ENCODE data around the gene FAM227A.

The FAM227A gene

DNA sequence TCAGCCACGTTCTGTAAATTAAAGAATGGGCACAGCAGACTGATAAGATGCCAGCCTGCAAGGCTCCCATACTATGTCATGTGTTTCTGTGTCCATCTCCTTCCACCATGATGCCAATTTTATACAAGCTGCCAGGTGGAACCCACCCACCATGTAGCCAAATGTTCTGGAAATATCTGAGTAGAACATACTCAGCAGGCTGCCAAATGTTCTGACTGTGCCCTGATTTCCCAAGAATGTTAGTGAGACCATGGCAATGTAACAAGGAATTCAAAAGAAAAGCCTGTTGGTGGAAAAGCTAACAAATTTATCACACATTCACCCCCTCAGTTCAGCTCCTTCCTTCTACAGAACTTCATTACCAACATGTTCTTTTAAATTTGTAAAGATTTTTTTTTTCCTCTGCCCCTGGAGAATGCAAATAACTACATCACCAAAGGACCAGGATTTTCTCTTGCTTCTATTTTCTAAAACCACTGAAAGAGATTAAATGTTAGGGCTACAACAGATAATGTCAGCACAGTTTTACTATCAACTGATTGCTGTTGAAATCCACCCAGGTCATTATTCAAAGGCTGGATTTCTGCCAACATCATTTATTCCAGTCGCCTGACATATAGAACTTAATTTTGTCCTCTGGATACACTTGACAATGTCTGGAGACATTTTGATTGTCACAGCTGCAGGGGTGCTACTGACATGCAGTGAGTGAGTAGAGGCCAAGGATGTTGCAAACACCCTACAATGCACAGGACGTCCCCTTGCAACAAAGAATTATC, 89.3 kb downstream of the FAM227A start:
- ChIA-PET POLR2A (no interaction called here), CTCF (interaction anchor here (0.6 kb wide), 1 partner anchor 1533 kb away, joined by 3 read pairs; no protein-coding TSS in a partner anchor)
- TF ChIP-seq ZNF169 (tag by site-specific recombination; IDR thresholded peaks at IDR 0.05) = no peak
- TF ChIP-seq ZNF214 (tag by site-specific recombination; IDR thresholded peaks at IDR 0.05; ENCODE audit: borderline replicate concordance) = no peak
- no peak for TF ChIP-seq ZNF76 (tag by site-specific recombination; IDR thresholded peaks at IDR 0.05; ENCODE audit: borderline replicate concordance, low read depth)
- no peak for TF ChIP-seq ZNF211 (tag by site-specific recombination; IDR thresholded peaks at IDR 0.05; ENCODE audit: low read depth)
- no peak for TF ChIP-seq ZNF16 (tag by site-specific recombination; IDR thresholded peaks at IDR 0.05; ENCODE audit: low read depth)
- TF ChIP-seq, protein P1, sequence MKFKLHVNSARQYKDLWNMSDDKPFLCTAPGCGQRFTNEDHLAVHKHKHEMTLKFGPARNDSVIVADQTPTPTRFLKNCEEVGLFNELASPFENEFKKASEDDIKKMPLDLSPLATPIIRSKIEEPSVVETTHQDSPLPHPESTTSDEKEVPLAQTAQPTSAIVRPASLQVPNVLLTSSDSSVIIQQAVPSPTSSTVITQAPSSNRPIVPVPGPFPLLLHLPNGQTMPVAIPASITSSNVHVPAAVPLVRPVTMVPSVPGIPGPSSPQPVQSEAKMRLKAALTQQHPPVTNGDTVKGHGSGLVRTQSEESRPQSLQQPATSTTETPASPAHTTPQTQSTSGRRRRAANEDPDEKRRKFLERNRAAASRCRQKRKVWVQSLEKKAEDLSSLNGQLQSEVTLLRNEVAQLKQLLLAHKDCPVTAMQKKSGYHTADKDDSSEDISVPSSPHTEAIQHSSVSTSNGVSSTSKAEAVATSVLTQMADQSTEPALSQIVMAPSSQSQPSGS (tag by site-specific recombination; IDR thresholded peaks at IDR 0.05; ENCODE audit: low read depth) = no peak
- TF ChIP-seq KLF8 (tag by site-specific recombination; IDR thresholded peaks at IDR 0.05) = no peak
- TF ChIP-seq, protein P2, sequence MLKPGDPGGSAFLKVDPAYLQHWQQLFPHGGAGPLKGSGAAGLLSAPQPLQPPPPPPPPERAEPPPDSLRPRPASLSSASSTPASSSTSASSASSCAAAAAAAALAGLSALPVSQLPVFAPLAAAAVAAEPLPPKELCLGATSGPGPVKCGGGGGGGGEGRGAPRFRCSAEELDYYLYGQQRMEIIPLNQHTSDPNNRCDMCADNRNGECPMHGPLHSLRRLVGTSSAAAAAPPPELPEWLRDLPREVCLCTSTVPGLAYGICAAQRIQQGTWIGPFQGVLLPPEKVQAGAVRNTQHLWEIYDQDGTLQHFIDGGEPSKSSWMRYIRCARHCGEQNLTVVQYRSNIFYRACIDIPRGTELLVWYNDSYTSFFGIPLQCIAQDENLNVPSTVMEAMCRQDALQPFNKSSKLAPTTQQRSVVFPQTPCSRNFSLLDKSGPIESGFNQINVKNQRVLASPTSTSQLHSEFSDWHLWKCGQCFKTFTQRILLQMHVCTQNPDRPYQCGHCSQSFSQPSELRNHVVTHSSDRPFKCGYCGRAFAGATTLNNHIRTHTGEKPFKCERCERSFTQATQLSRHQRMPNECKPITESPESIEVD (tag by site-specific recombination; IDR thresholded peaks at IDR 0.05) = peak; percentile 75
- TF ChIP-seq ZNF10 (tag by site-specific recombination; IDR thresholded peaks at IDR 0.05) = peak; percentile 63; the same call in 1 of the 2 replicates
- no peak for TF ChIP-seq ZNF558 (tag by site-specific recombination; IDR thresholded peaks at IDR 0.05)
- TF ChIP-seq, protein P3, sequence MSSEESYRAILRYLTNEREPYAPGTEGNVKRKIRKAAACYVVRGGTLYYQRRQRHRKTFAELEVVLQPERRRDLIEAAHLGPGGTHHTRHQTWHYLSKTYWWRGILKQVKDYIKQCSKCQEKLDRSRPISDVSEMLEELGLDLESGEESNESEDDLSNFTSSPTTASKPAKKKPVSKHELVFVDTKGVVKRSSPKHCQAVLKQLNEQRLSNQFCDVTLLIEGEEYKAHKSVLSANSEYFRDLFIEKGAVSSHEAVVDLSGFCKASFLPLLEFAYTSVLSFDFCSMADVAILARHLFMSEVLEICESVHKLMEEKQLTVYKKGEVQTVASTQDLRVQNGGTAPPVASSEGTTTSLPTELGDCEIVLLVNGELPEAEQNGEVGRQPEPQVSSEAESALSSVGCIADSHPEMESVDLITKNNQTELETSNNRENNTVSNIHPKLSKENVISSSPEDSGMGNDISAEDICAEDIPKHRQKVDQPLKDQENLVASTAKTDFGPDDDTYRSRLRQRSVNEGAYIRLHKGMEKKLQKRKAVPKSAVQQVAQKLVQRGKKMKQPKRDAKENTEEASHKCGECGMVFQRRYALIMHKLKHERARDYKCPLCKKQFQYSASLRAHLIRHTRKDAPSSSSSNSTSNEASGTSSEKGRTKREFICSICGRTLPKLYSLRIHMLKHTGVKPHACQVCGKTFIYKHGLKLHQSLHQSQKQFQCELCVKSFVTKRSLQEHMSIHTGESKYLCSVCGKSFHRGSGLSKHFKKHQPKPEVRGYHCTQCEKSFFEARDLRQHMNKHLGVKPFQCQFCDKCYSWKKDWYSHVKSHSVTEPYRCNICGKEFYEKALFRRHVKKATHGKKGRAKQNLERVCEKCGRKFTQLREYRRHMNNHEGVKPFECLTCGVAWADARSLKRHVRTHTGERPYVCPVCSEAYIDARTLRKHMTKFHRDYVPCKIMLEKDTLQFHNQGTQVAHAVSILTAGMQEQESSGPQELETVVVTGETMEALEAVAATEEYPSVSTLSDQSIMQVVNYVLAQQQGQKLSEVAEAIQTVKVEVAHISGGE (tag by site-specific recombination; conservative IDR thresholded peaks at IDR 0.05; ENCODE audit: low read depth) = no peak

DNA sequence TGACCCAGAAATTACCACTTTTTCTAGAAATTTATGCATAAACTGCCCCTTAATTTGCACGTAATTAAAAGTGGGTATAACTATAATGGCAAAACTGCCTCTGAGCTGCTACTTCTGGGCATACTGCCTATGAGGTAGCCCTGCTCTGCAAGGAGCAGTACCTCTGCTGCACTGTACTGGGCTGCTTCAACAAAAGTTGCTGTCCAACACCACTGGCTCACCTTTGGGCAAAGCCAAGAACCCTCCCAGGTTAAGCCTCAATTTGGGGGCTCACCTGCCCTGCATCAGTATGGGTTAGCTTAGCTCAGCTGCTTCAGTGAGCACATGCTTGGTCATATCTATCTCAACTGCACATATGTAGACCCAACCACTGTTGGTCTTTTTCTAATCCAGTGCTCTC, 90.8 kb downstream of the FAM227A start:
- Histone ChIP-seq H3K27ac (ENCODE audit: extremely low read depth, low read depth, low read length) (no peak overlapping the region), H3K4me1 (ENCODE audit: control insufficient read depth, insufficient read depth, low read length) (peaks cover 15% of the 10 kb centered on the region), H3K4me3 (ENCODE audit: low read depth, low read length) (no peak overlapping the region), H3K9me3 (ENCODE audit: control insufficient read depth, insufficient read depth, low read depth, low read length) (no peaks in the 10 kb centered on the region), H3K36me3 (ENCODE audit: control insufficient read depth in 2 of 2, insufficient read depth in 1 of 2, low read length in 2 of 2) (peaks cover 0 to 2% of the 10 kb centered on the region in 2 experiments; a peak in 1 of 3 replicates)
- TF ChIP-seq, protein P4, sequence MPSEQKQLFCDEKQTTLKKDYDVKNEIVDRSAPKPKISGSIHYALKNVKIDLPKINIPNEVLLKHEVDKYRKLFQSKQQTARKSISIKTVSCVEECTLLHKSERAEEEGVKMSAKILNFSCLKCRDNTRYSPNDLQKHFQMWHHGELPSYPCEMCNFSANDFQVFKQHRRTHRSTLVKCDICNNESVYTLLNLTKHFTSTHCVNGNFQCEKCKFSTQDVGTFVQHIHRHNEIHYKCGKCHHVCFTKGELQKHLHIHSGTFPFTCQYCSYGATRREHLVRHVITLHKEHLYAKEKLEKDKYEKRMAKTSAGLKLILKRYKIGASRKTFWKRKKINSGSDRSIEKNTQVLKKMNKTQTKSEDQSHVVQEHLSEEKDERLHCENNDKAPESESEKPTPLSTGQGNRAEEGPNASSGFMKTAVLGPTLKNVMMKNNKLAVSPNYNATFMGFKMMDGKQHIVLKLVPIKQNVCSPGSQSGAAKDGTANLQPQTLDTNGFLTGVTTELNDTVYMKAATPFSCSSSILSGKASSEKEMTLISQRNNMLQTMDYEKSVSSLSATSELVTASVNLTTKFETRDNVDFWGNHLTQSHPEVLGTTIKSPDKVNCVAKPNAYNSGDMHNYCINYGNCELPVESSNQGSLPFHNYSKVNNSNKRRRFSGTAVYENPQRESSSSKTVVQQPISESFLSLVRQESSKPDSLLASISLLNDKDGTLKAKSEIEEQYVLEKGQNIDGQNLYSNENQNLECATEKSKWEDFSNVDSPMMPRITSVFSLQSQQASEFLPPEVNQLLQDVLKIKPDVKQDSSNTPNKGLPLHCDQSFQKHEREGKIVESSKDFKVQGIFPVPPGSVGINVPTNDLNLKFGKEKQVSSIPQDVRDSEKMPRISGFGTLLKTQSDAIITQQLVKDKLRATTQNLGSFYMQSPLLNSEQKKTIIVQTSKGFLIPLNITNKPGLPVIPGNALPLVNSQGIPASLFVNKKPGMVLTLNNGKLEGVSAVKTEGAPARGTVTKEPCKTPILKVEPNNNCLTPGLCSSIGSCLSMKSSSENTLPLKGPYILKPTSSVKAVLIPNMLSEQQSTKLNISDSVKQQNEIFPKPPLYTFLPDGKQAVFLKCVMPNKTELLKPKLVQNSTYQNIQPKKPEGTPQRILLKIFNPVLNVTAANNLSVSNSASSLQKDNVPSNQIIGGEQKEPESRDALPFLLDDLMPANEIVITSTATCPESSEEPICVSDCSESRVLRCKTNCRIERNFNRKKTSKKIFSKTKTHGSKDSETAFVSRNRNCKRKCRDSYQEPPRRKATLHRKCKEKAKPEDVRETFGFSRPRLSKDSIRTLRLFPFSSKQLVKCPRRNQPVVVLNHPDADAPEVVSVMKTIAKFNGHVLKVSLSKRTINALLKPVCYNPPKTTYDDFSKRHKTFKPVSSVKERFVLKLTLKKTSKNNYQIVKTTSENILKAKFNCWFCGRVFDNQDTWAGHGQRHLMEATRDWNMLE (tag by site-specific recombination; conservative IDR thresholded peaks at IDR 0.05; ENCODE audit: low read depth) = no peak
- TF ChIP-seq ZBTB20 (tag by site-specific recombination; IDR thresholded peaks at IDR 0.05) (no peak), ZNF350 (tag by site-specific recombination; IDR thresholded peaks at IDR 0.05) (no peak), YY2 (tag by site-specific recombination; IDR thresholded peaks at IDR 0.05) (no peak)
- TF ChIP-seq, protein P5, sequence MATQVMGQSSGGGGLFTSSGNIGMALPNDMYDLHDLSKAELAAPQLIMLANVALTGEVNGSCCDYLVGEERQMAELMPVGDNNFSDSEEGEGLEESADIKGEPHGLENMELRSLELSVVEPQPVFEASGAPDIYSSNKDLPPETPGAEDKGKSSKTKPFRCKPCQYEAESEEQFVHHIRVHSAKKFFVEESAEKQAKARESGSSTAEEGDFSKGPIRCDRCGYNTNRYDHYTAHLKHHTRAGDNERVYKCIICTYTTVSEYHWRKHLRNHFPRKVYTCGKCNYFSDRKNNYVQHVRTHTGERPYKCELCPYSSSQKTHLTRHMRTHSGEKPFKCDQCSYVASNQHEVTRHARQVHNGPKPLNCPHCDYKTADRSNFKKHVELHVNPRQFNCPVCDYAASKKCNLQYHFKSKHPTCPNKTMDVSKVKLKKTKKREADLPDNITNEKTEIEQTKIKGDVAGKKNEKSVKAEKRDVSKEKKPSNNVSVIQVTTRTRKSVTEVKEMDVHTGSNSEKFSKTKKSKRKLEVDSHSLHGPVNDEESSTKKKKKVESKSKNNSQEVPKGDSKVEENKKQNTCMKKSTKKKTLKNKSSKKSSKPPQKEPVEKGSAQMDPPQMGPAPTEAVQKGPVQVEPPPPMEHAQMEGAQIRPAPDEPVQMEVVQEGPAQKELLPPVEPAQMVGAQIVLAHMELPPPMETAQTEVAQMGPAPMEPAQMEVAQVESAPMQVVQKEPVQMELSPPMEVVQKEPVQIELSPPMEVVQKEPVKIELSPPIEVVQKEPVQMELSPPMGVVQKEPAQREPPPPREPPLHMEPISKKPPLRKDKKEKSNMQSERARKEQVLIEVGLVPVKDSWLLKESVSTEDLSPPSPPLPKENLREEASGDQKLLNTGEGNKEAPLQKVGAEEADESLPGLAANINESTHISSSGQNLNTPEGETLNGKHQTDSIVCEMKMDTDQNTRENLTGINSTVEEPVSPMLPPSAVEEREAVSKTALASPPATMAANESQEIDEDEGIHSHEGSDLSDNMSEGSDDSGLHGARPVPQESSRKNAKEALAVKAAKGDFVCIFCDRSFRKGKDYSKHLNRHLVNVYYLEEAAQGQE (tag by site-specific recombination; IDR thresholded peaks at IDR 0.05) = peak; percentile 73
- POLR2A ChIA-PET = interaction anchor here (0.5 kb wide), 1 partner anchor 19 kb away, joined by 3 read pairs; no protein-coding TSS in a partner anchor
- CTCF ChIA-PET = interaction anchor here (1.2 kb wide), 1 partner anchor 9 kb away, joined by 4 read pairs; no protein-coding TSS in a partner anchor

More for the DNA sequence above, 89.3 kb downstream of the FAM227A start:
- Histone ChIP-seq H3K4me1 (ENCODE audit: control insufficient read depth, insufficient read depth, low read length) (peaks cover 20% of the 10 kb centered on the region), H3K36me3 (ENCODE audit: control insufficient read depth in 2 of 2, insufficient read depth in 1 of 2, low read length in 2 of 2) (no peaks in the 10 kb centered on the region), H3K27ac (ENCODE audit: extremely low read depth, low read depth, low read length) (0 out of 2 replicates have a peak overlapping the region, but pooled peaks have one; percentile 20), H3K4me3 (ENCODE audit: low read depth, low read length) (no peak overlapping the region), H3K9me3 (ENCODE audit: control insufficient read depth, insufficient read depth, low read depth, low read length) (no peaks in the 10 kb centered on the region)

All from HEK293 (cell line).